ENCODE data around the gene RNF20. TPM values are rescaled to one million over a fixed set of nuclear protein-coding genes. Genes with fewer than 3 reads are reported as not detected.
A peak's percentile ranks its signal among the peaks of the same experiment; 100 is the strongest.

Gene RNF20, protein sequence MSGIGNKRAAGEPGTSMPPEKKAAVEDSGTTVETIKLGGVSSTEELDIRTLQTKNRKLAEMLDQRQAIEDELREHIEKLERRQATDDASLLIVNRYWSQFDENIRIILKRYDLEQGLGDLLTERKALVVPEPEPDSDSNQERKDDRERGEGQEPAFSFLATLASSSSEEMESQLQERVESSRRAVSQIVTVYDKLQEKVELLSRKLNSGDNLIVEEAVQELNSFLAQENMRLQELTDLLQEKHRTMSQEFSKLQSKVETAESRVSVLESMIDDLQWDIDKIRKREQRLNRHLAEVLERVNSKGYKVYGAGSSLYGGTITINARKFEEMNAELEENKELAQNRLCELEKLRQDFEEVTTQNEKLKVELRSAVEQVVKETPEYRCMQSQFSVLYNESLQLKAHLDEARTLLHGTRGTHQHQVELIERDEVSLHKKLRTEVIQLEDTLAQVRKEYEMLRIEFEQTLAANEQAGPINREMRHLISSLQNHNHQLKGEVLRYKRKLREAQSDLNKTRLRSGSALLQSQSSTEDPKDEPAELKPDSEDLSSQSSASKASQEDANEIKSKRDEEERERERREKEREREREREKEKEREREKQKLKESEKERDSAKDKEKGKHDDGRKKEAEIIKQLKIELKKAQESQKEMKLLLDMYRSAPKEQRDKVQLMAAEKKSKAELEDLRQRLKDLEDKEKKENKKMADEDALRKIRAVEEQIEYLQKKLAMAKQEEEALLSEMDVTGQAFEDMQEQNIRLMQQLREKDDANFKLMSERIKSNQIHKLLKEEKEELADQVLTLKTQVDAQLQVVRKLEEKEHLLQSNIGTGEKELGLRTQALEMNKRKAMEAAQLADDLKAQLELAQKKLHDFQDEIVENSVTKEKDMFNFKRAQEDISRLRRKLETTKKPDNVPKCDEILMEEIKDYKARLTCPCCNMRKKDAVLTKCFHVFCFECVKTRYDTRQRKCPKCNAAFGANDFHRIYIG
- total RNA-seq (2012; rRNA removed) (21.3 and 30.8 TPM in 2 replicates), polyA plus RNA-seq (2012; rRNA removed) (10.1 and 13.7 TPM in 2 replicates), Bru-seq, nascent RNA (percentile 65 among the genes with signal in this experiment), BruChase-seq, experiment 1, labeled RNA remaining after a 6-hour chase (percentile 74 among the genes with signal in this experiment), BruChase-seq, experiment 2, labeled RNA remaining after a 2-hour chase (percentile 68 among the genes with signal in this experiment)
- polyA plus RNA-seq (2012; cell fraction: cytosol; rRNA removed), result 2.0 and 4.0 TPM in 2 replicates
- 1.3 and 8.6 TPM in 2 replicates for polyA plus RNA-seq (2012; cell fraction: nucleus; rRNA removed; ENCODE audit: low replicate concordance)
- long read RNA-seq, transcript RNF20-202 (20 exons, 3,940 nt), result major isoform, 32 of 71 reads
- long read RNA-seq, partial matches to known transcripts, result 34 of 71 reads
- long read RNA-seq, other reads (novel, unspliced or antisense), result 5 of 71 reads

DNA sequence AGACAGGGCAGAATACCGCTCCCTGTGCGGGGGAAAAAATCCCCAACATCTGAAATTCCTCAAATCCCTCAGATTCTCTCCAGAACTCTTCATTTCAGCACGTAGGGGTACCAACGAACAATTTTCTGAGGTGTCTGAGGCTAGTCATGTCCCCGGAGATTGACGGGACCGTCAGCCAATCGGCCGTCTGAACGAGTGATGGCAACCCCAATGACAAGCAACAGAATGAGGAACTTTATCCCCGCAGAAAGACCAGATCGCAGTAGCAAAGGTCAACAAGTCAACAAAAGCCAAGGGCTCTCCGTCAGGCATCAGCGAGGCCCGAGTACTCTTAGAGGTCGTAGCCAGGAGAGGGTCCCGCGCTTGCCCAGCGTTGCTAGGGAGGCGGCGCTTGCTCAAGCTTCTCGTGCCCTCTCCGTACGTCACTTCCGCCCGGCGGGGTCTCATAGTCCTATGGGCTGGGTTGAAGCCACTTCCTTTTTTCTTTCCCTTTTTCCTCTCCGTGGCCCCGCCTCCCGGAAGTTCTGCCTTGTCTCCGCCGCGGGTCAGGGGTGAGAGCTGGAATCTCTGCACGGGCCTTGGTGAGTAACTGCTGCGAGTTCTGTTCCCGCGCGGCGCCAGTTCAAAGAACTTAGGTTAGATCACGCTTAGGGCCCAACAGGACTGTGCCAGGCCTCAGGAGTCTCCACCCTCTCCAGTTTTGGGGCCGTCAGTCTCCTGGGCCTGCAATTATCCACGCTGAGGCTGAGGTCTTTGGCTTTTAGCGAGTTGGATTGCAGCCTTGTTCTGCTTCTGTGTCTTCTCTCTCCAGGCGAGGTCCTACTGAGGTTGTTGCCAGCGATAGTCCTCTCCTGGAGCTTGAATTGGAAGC lies at the start of gene RNF20:
RNF20 (plus strand) TSS at position 520 of the 871 bp plus-strand sequence. CDS start 1,571 bp downstream, outside the sequence.
- Histone ChIP-seq H4K91ac (ENCODE audit: insufficient read depth, low read depth, low read length) (peak within 1 kb of the TSS; percentile 100), H3K18ac (ENCODE audit: low read depth, low read length) (peak within 1 kb of the TSS; percentile 96), H3K4me3 (ENCODE audit: insufficient read depth, low read depth, low read length) (peak within 1 kb of the TSS; percentile 61), H2BK15ac (ENCODE audit: low read depth, low read length) (peak within 1 kb of the TSS; percentile 100), H3K56ac (ENCODE audit: extremely low read depth, insufficient read depth, low read length) (peak within 1 kb of the TSS; percentile 97), H2BK5ac (ENCODE audit: low read depth, low read length, poor library complexity, severe bottlenecking) (peak within 1 kb of the TSS; percentile 92), H3K4ac (ENCODE audit: low read depth, low read length) (peak within 1 kb of the TSS; percentile 96), H3K27me3 (ENCODE audit: control insufficient read depth, insufficient read depth, low read length) (no peaks in the 10 kb centered on the region), H2AFZ (replicated peaks; ENCODE audit: low read length, poor library complexity) (peak within 1 kb of the TSS; percentile 98), H4K5ac (ENCODE audit: low read depth, low read length) (peak within 1 kb of the TSS; percentile 94), H3K36me3 (ENCODE audit: control insufficient read depth, insufficient read depth, low read length) (peaks cover 5% of the 10 kb centered on the region), H3K4me2 (ENCODE audit: low read depth, low read length) (peak within 1 kb of the TSS; percentile 86), H2BK20ac (ENCODE audit: low read depth, low read length) (peak within 1 kb of the TSS; percentile 96), H2AK5ac (ENCODE audit: low read depth, low read length) (peak within 1 kb of the TSS; percentile 60), H4K20me1 (ENCODE audit: insufficient read depth, low read length) (peaks cover 6% of the 10 kb centered on the region; the same call in 1 of the 2 replicates), H3K23ac (ENCODE audit: low read depth, low read length) (peak within 1 kb of the TSS; percentile 99), H3K9me3 (ENCODE audit: control insufficient read depth, insufficient read depth, low read length) (no peaks in the 10 kb centered on the region), H3K9ac (ENCODE audit: low read depth, low read length) (peak within 1 kb of the TSS; percentile 87), H3K4me1 (ENCODE audit: control insufficient read depth, insufficient read depth, low read length) (peaks cover 1% of the 10 kb centered on the region), H3K27ac (ENCODE audit: insufficient read depth, low read length) (peak within 1 kb of the TSS; percentile 86), H2BK120ac (ENCODE audit: low read depth, low read length) (peak within 1 kb of the TSS; percentile 98), H4K8ac (ENCODE audit: low read depth in 2 of 2, low read length in 2 of 2) (peak within 1 kb of the TSS; percentile 97 to 99), H2AK9ac (replicated peaks; ENCODE audit: low read depth, low read length, poor library complexity) (peak within 1 kb of the TSS; percentile 70), H3K9me1 (ENCODE audit: insufficient read depth, low read length) (peaks cover 4% of the 10 kb centered on the region; the same call in 1 of the 2 replicates), H3K14ac (replicated peaks; ENCODE audit: low read depth, low read length) (peak within 1 kb of the TSS; percentile 96), H3K79me1 (ENCODE audit: low read depth in 1 of 2, low read length in 2 of 2) (peaks cover 11 to 31% of the 10 kb centered on the region in 2 experiments)
- DNase-seq, result peak; percentile 98
- peak; percentile 95 for TF ChIP-seq BHLHE40 (IDR thresholded peaks at IDR 0.05; ENCODE audit: low read depth, low read length)
- no peak for TF ChIP-seq MAFK (IDR thresholded peaks at IDR 0.05; ENCODE audit: low read depth, low read length)
- TF ChIP-seq MXI1 (IDR thresholded peaks at IDR 0.05; ENCODE audit: borderline replicate concordance, low read depth, low read length), result peak; percentile 76; the same call in 1 of the 2 replicates
- no peak for TF ChIP-seq CHD1 (IDR thresholded peaks at IDR 0.05; ENCODE audit: low read depth, low read length)
- TF ChIP-seq CEBPB (IDR thresholded peaks at IDR 0.05; ENCODE audit: low read depth, low read length), result peak; percentile 76
- TF ChIP-seq MAZ (IDR thresholded peaks at IDR 0.05; ENCODE audit: borderline replicate concordance, low read depth, low read length), result no peak; the same call in 1 of the 2 replicates
- TF ChIP-seq, protein P1, sequence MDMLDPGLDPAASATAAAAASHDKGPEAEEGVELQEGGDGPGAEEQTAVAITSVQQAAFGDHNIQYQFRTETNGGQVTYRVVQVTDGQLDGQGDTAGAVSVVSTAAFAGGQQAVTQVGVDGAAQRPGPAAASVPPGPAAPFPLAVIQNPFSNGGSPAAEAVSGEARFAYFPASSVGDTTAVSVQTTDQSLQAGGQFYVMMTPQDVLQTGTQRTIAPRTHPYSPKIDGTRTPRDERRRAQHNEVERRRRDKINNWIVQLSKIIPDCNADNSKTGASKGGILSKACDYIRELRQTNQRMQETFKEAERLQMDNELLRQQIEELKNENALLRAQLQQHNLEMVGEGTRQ (IDR thresholded peaks at IDR 0.05; ENCODE audit: low read depth, low read length), result 0 out of 2 replicates have a peak, but pooled peaks have one; percentile 5
- in situ Hi-C loops (cut with MboI; ENCODE audit: low sequenced_read_pairs) (loop anchor here (5.0 kb wide), 1 partner anchor 76 kb away; no protein-coding TSS in a partner anchor), dilution Hi-C loops (cut with HindIII; ENCODE audit: low sequenced_read_pairs, unreplicated experiment) (no loop called here), intact Hi-C loops (cut with micrococcal nuclease) (loop anchor here (5.0 kb wide), 2 partner anchors 46 to 136 kb away; partner anchors contain the start of genes MRPL50 and ZNF189)
- CTCF ChIA-PET, result interaction anchor here (1.5 to 2.5 kb wide), 2 partner anchors 71 to 75 kb away, joined by 4 to 27 read pairs; no protein-coding TSS in a partner anchor
- WGBS, 2 experiments (ENCODE audit: extremely low coverage in 2 of 2, insufficient read length in 1 of 2), result 2% methylated on average over 14 of the region's 45 CpGs; no CpG with 5 or more reads in 1 of the 2 experiments
- POLR2A ChIA-PET (ENCODE audit: unreplicated experiment), result interaction anchor here (0.6 to 0.9 kb wide), 2 partner anchors 85 to 141 kb away, joined by 3 read pairs; no protein-coding TSS in a partner anchor
- ATAC-seq (ENCODE audit: low read depth), result peak; percentile 91
- no TSS peak for BruUV-seq (replicated peaks)

Data from IMR-90 (cell line).